Liver (tissue), 9 donors: ENCODE measurements around the gene ATXN10. TPM values are rescaled to one million over a fixed set of nuclear protein-coding genes. Genes with fewer than 3 reads are reported as not detected.

Source experiments
- DNase-seq: peaks from one replicate; pipeline ENCODE4 v3.0.0-alpha.2; 2017; ENCODE audit warnings: low spot score
- H3K27ac ChIP-seq, 2 donors: one replicate each; pipeline ENCODE4 v1.7.0; 2013; ENCODE audit warnings: inconsistent platforms in 2 of 2, low read length in 2 of 2, control low read depth in 1 of 2, low read depth in 1 of 2, mild to moderate bottlenecking in 1 of 2
- H3K27me3 ChIP-seq, 4 donors: one replicate each; pipeline versions ENCODE4 v1.6.1 to v1.7.0; 2013; ENCODE audit warnings: low read length in 3 of 4, inconsistent platforms in 1 of 4, mild to moderate bottlenecking in 1 of 4, moderate library complexity in 1 of 4; ENCODE audit not compliant: control insufficient read depth in 4 of 4, insufficient read depth in 4 of 4
- H3K36me3 ChIP-seq, 4 donors: one replicate each; pipeline versions ENCODE4 v1.6.1 to v1.7.0; 2013; ENCODE audit warnings: low read length in 3 of 4, mild to moderate bottlenecking in 3 of 4, low read depth in 1 of 4, moderate library complexity in 1 of 4; ENCODE audit not compliant: control insufficient read depth in 4 of 4, insufficient read depth in 3 of 4
- H3K4me1 ChIP-seq, 4 donors: one replicate each; pipeline versions ENCODE4 v1.6.1 to v1.7.0; 2013; ENCODE audit warnings: low read length in 3 of 4, mild to moderate bottlenecking in 3 of 4, moderate library complexity in 1 of 4; ENCODE audit not compliant: control insufficient read depth in 4 of 4, insufficient read depth in 4 of 4
- H3K4me3 ChIP-seq, 3 donors: one replicate each; pipeline versions ENCODE4 v1.6.1 to v1.7.0; 2013; ENCODE audit warnings: low read length in 3 of 3, control low read depth in 1 of 3, low read depth in 1 of 3, mild to moderate bottlenecking in 1 of 3
- H3K9ac ChIP-seq, 2 donors: one replicate each; pipeline ENCODE4 v1.7.0; 2013; ENCODE audit warnings: low read length in 2 of 2, mild to moderate bottlenecking in 2 of 2, moderate library complexity in 2 of 2, control low read depth in 1 of 2, low read depth in 1 of 2
- H3K9me3 ChIP-seq, 4 donors: one replicate each; pipeline versions ENCODE4 v1.6.1 to v1.7.0; 2013; ENCODE audit warnings: low read length in 3 of 4; ENCODE audit not compliant: control insufficient read depth in 4 of 4
- EGR1 ChIP-seq, 2 donors: IDR thresholded peaks; 2 replicates each; pipeline ENCODE4 v1.6.1; 2016 to 2018; ENCODE audit warnings: antibody characterized with exemption in 2 of 2, low read depth in 2 of 2
- FOXA1 ChIP-seq: IDR thresholded peaks from 2 replicates; pipeline ENCODE4 v1.6.1; 2016; ENCODE audit warnings: antibody characterized with exemption
- FOXA2 ChIP-seq: IDR thresholded peaks from 2 replicates; pipeline ENCODE4 v1.6.1; 2016; ENCODE audit warnings: antibody characterized with exemption
- GABPA ChIP-seq, 2 donors: IDR thresholded peaks in 1 of 2; conservative IDR thresholded peaks in 1 of 2; 2 replicates each; pipeline ENCODE4 v1.6.1; 2016; ENCODE audit warnings: antibody characterized with exemption in 2 of 2, mild to moderate bottlenecking in 1 of 2, moderate library complexity in 1 of 2
- HNF4G ChIP-seq: IDR thresholded peaks from 2 replicates; pipeline ENCODE4 v1.6.1; 2016; ENCODE audit warnings: antibody characterized with exemption
- JUND ChIP-seq, 2 donors: IDR thresholded peaks; 2 replicates each; pipeline ENCODE4 v1.6.1; 2016; ENCODE audit warnings: antibody characterized with exemption in 2 of 2
- NR2F2 ChIP-seq: IDR thresholded peaks from 2 replicates; pipeline ENCODE4 v1.6.1; 2016; ENCODE audit warnings: antibody characterized with exemption
- RAD21 ChIP-seq, 2 donors: IDR thresholded peaks; 2 replicates each; pipeline ENCODE4 v1.6.1; 2016; ENCODE audit warnings: antibody characterized with exemption in 2 of 2, mild to moderate bottlenecking in 2 of 2
- SP1 ChIP-seq: IDR thresholded peaks from 2 replicates; pipeline ENCODE4 v1.6.1; 2018; ENCODE audit warnings: antibody characterized with exemption, mild to moderate bottlenecking
- TAF1 ChIP-seq: conservative IDR thresholded peaks from 2 replicates; pipeline ENCODE4 v1.6.1; 2016; ENCODE audit warnings: antibody characterized with exemption, mild to moderate bottlenecking
- YY1 ChIP-seq: IDR thresholded peaks from 2 replicates; pipeline ENCODE4 v1.6.1; 2016; ENCODE audit warnings: antibody characterized with exemption, mild to moderate bottlenecking
- WGBS: extraction: QIAGEN DNeasy Blood & Tissue Kit; methylation state at CpG from one replicate; pipeline ENCODE4 v1.1.7; 2013; 5-methylcytosine and 5-hydroxymethylcytosine counted together
- polyA plus RNA-seq, 2 donors: library from polyadenylated mRNA; stranded (reverse) in 1 of 2; unstranded in 1 of 2; fragments of 200-250 nt in 1 of 2; fragments of >200 nt in 1 of 2; fragmentation: Nextera tagmentation in 1 of 2; extraction: Ambion mirVana in 1 of 2; gene quantifications; one replicate each; pipeline versions ENCODE4 v1.2.1 to v1.2.3, GENCODE V29; 2013 to 2015
- total RNA-seq, 2 donors: library from RNA; depleted of rRNA; stranded (reverse); fragments of >200 nt; gene quantifications; one replicate each; pipeline ENCODE4 v1.2.3, GENCODE V29; 2014
- TF ChIP-seq, protein P1 (sequence below): fragments of 150-350 bp; IDR thresholded peaks from 2 replicates; pipeline ENCODE4 v1.5.1; 2017; ENCODE audit warnings: improper control_type of control experiment, low read depth, low read length; ENCODE audit not compliant: missing input control
- TF ChIP-seq, protein P2 (sequence below): IDR thresholded peaks from 2 replicates; pipeline ENCODE4 v1.6.1; 2016; ENCODE audit warnings: antibody characterized with exemption
- TF ChIP-seq, protein P3 (sequence below): IDR thresholded peaks from 2 replicates; pipeline ENCODE4 v1.6.1; 2016; ENCODE audit warnings: antibody characterized with exemption, mild to moderate bottlenecking
- TF ChIP-seq, protein P4 (sequence below): IDR thresholded peaks from 2 replicates; pipeline ENCODE4 v1.6.1; 2016; ENCODE audit warnings: antibody characterized with exemption
- TF ChIP-seq, protein P5 (sequence below): IDR thresholded peaks from 2 replicates; pipeline ENCODE4 v1.6.1; 2016; ENCODE audit warnings: antibody characterized with exemption
- donor health status: healthy.
- donor health status: healthy.
- donor health status: healthy.
- donor health status: healthy.
- donor health status: healthy.

ATXN10 gene
- total and polyA plus RNA-seq, 4 donors, result 34.9 to 100 (median 69.7) TPM

DNA sequence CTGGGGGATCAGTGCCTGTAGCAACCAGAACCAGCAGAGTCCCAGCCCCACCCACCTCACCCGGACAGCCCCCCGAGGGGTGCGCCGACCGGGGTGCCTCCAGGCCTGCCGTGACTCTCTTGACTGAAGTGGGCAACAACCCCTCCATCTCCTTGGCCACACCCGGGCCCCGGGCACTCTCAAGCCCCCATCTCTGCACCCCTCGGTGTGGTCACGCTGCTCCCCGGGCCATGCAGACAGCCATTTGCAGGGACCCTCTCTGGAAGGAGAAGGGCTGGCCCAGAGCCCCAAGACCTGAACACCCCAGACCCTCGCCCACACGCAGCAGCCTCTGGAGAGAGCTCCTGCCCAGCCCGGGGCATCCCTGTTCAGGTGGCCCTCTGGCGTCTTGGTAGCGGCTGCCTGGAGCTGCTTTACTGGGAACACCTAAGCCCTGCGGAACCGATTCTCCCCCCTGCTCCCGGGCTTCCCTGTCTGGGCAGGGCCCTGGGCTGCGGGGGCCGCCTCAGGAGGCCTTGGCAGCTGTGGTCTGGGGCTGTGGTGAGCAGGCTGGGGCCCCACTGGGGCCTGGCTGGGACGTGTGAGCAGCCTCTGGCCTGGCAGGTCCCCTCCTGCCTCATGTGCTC is 220.5 kb downstream of the ATXN10 start:
- H3K9ac ChIP-seq, result no peak overlapping the region
- no peaks in the 10 kb centered on the region for H3K4me1 ChIP-seq
- H3K4me3 ChIP-seq, result no peak overlapping the region
- TF ChIP-seq, protein P1, sequence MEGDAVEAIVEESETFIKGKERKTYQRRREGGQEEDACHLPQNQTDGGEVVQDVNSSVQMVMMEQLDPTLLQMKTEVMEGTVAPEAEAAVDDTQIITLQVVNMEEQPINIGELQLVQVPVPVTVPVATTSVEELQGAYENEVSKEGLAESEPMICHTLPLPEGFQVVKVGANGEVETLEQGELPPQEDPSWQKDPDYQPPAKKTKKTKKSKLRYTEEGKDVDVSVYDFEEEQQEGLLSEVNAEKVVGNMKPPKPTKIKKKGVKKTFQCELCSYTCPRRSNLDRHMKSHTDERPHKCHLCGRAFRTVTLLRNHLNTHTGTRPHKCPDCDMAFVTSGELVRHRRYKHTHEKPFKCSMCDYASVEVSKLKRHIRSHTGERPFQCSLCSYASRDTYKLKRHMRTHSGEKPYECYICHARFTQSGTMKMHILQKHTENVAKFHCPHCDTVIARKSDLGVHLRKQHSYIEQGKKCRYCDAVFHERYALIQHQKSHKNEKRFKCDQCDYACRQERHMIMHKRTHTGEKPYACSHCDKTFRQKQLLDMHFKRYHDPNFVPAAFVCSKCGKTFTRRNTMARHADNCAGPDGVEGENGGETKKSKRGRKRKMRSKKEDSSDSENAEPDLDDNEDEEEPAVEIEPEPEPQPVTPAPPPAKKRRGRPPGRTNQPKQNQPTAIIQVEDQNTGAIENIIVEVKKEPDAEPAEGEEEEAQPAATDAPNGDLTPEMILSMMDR, result no peak
- TF ChIP-seq, protein P2, sequence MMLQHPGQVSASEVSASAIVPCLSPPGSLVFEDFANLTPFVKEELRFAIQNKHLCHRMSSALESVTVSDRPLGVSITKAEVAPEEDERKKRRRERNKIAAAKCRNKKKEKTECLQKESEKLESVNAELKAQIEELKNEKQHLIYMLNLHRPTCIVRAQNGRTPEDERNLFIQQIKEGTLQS, result no peak
- no peak for TF ChIP-seq JUND (IDR thresholded peaks at IDR 0.05)
- TF ChIP-seq HNF4G, result no peak
- no peak for TF ChIP-seq TAF1
- TF ChIP-seq FOXA1, result no peak
- TF ChIP-seq GABPA (IDR thresholded peaks at IDR 0.05 in 1 of 2, conservative IDR thresholded peaks at IDR 0.05 in 1 of 2), result no peak
- TF ChIP-seq, protein P3, sequence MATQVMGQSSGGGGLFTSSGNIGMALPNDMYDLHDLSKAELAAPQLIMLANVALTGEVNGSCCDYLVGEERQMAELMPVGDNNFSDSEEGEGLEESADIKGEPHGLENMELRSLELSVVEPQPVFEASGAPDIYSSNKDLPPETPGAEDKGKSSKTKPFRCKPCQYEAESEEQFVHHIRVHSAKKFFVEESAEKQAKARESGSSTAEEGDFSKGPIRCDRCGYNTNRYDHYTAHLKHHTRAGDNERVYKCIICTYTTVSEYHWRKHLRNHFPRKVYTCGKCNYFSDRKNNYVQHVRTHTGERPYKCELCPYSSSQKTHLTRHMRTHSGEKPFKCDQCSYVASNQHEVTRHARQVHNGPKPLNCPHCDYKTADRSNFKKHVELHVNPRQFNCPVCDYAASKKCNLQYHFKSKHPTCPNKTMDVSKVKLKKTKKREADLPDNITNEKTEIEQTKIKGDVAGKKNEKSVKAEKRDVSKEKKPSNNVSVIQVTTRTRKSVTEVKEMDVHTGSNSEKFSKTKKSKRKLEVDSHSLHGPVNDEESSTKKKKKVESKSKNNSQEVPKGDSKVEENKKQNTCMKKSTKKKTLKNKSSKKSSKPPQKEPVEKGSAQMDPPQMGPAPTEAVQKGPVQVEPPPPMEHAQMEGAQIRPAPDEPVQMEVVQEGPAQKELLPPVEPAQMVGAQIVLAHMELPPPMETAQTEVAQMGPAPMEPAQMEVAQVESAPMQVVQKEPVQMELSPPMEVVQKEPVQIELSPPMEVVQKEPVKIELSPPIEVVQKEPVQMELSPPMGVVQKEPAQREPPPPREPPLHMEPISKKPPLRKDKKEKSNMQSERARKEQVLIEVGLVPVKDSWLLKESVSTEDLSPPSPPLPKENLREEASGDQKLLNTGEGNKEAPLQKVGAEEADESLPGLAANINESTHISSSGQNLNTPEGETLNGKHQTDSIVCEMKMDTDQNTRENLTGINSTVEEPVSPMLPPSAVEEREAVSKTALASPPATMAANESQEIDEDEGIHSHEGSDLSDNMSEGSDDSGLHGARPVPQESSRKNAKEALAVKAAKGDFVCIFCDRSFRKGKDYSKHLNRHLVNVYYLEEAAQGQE, result no peak
- TF ChIP-seq RAD21 (IDR thresholded peaks at IDR 0.05), result no peak
- TF ChIP-seq FOXA2, result no peak
- TF ChIP-seq SP1, result no peak
- TF ChIP-seq, protein P4, sequence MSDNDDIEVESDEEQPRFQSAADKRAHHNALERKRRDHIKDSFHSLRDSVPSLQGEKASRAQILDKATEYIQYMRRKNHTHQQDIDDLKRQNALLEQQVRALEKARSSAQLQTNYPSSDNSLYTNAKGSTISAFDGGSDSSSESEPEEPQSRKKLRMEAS, result no peak
- TF ChIP-seq, protein P5, sequence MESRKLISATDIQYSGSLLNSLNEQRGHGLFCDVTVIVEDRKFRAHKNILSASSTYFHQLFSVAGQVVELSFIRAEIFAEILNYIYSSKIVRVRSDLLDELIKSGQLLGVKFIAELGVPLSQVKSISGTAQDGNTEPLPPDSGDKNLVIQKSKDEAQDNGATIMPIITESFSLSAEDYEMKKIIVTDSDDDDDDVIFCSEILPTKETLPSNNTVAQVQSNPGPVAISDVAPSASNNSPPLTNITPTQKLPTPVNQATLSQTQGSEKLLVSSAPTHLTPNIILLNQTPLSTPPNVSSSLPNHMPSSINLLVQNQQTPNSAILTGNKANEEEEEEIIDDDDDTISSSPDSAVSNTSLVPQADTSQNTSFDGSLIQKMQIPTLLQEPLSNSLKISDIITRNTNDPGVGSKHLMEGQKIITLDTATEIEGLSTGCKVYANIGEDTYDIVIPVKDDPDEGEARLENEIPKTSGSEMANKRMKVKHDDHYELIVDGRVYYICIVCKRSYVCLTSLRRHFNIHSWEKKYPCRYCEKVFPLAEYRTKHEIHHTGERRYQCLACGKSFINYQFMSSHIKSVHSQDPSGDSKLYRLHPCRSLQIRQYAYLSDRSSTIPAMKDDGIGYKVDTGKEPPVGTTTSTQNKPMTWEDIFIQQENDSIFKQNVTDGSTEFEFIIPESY, result no peak
- TF ChIP-seq YY1, result no peak
- TF ChIP-seq NR2F2, result no peak
- TF ChIP-seq EGR1 (IDR thresholded peaks at IDR 0.05; ENCODE audit: low read depth in 2 of 2), result no peak
- peaks cover 0 to 7% (median 0%) of the 10 kb centered on the region in 4 donors for H3K27me3 ChIP-seq
- no peak overlapping the region for H3K27ac ChIP-seq
- WGBS, result 82% methylated on average over 22 of the region's 22 CpGs
- no peak for DNase-seq
- H3K36me3 ChIP-seq, result no peaks in the 10 kb centered on the region
- H3K9me3 ChIP-seq, result no peaks in the 10 kb centered on the region
